Measurements from ENCODE around the gene CLDN11. TPM values are rescaled to one million over a fixed set of nuclear protein-coding genes. Genes with fewer than 3 reads are reported as not detected.

Gene CLDN11
- total RNA-seq, 1 donor from 2014 or later = 1.6 TPM

GRCh38 chr3:170391108-170391507 is 27.6 kb upstream of the CLDN11 start:
- H3K4me2 ChIP-seq = no peak overlapping the region
- TF ChIP-seq CTCF (IDR thresholded peaks at IDR 0.05) (no peak), EZH2phosphoT487 (IDR thresholded peaks at IDR 0.05) (no peak), EZH2 (IDR thresholded peaks at IDR 0.05) (no peak)
- H3K4me1 ChIP-seq = no peaks in the 10 kb centered on the region
- no peak overlapping the region for H2AFZ ChIP-seq (replicated peaks)
- no peak for DNase-seq (ENCODE audit: low spot score)
- no peaks in the 10 kb centered on the region for H3K27me3 ChIP-seq
- H3F3A ChIP-seq (ENCODE audit: low read depth) = no peaks in the 10 kb centered on the region
- no peak overlapping the region for H3K4me3 ChIP-seq
- no peaks in the 10 kb centered on the region for H3K9me3 ChIP-seq (ENCODE audit: low read depth)
- no peak overlapping the region for H3K9ac ChIP-seq
- no peaks in the 10 kb centered on the region for H4K20me1 ChIP-seq (ENCODE audit: low read depth)
- no peaks in the 10 kb centered on the region for H3K79me2 ChIP-seq (ENCODE audit: low read depth)
- Mint-ChIP-seq H3K4me1 (no peaks in the 10 kb centered on the region), H3K27me3 (ENCODE audit: insufficient read depth, low read depth) (no peaks in the 10 kb centered on the region), H3K27ac (no peak overlapping the region), H3K36me3 (peaks cover 25% of the 10 kb centered on the region), H3K4me3 (no peak overlapping the region), H3K9me3 (peaks cover 9% of the 10 kb centered on the region)
- H3K27ac ChIP-seq = no peak overlapping the region
- H3K36me3 ChIP-seq = peaks cover 3% of the 10 kb centered on the region

- Histone ChIP-seq H4K20me1 (ENCODE audit: low read depth) (no peaks in the 10 kb centered on the region), H3K27me3 (no peaks in the 10 kb centered on the region), H2AFZ (replicated peaks) (no peak overlapping the region), H3K9ac (no peak overlapping the region), H3K4me3 (no peak overlapping the region), H3K4me1 (no peaks in the 10 kb centered on the region), H3K9me3 (ENCODE audit: low read depth) (no peaks in the 10 kb centered on the region), H3K4me2 (no peak overlapping the region), H3K36me3 (no peaks in the 10 kb centered on the region), H3K79me2 (ENCODE audit: low read depth) (no peaks in the 10 kb centered on the region), H3K27ac (no peak overlapping the region), H3F3A (ENCODE audit: low read depth) (no peaks in the 10 kb centered on the region)
- Mint-ChIP-seq H3K4me3 (no peak overlapping the region), H3K36me3 (no peaks in the 10 kb centered on the region), H3K27ac (no peak overlapping the region), H3K4me1 (no peaks in the 10 kb centered on the region), H3K27me3 (ENCODE audit: insufficient read depth, low read depth) (no peaks in the 10 kb centered on the region), H3K9me3 (peaks cover 3% of the 10 kb centered on the region)
- DNase-seq (ENCODE audit: low spot score) = no peak
- TF ChIP-seq CTCF (IDR thresholded peaks at IDR 0.05) = no peak
- no peak for TF ChIP-seq EZH2phosphoT487 (IDR thresholded peaks at IDR 0.05)
- TF ChIP-seq EZH2 (IDR thresholded peaks at IDR 0.05) = no peak
Measured at GRCh38 chr3:170397685-170398084, 21.0 kb upstream of the CLDN11 start.

- Histone ChIP-seq H2AFZ (replicated peaks) (no peak overlapping the region), H3K79me2 (ENCODE audit: low read depth) (no peaks in the 10 kb centered on the region), H3K4me2 (no peak overlapping the region), H3K9ac (no peak overlapping the region), H3F3A (ENCODE audit: low read depth) (no peaks in the 10 kb centered on the region), H3K27me3 (no peaks in the 10 kb centered on the region), H3K27ac (no peak overlapping the region), H3K4me1 (no peaks in the 10 kb centered on the region), H4K20me1 (ENCODE audit: low read depth) (no peaks in the 10 kb centered on the region), H3K9me3 (ENCODE audit: low read depth) (no peaks in the 10 kb centered on the region), H3K4me3 (no peak overlapping the region), H3K36me3 (no peaks in the 10 kb centered on the region)
- no peaks in the 10 kb centered on the region for H3K27me3 Mint-ChIP-seq (ENCODE audit: insufficient read depth, low read depth)
- no peak for TF ChIP-seq CTCF (IDR thresholded peaks at IDR 0.05)
- TF ChIP-seq EZH2 (IDR thresholded peaks at IDR 0.05) = no peak
- TF ChIP-seq EZH2phosphoT487 (IDR thresholded peaks at IDR 0.05) = no peak
- H3K4me3 Mint-ChIP-seq = no peak overlapping the region
- no peaks in the 10 kb centered on the region for H3K36me3 Mint-ChIP-seq
- DNase-seq (ENCODE audit: low spot score) = no peak
- no peaks in the 10 kb centered on the region for H3K4me1 Mint-ChIP-seq
- H3K27ac Mint-ChIP-seq = no peak overlapping the region
- peaks cover 8% of the 10 kb centered on the region for H3K9me3 Mint-ChIP-seq
Measured at GRCh38 chr3:170405101-170405500, 13.6 kb upstream of the CLDN11 start.
